ENCODE results near the gene RNH1.

- no peak for TF ChIP-seq CTCF (IDR thresholded peaks at IDR 0.05; ENCODE audit: control extremely low read depth in 1 of 3, insufficient read depth in 1 of 3, low read depth in 1 of 3, low read length in 3 of 3)
- TF ChIP-seq RNF2 (IDR thresholded peaks at IDR 0.05; ENCODE audit: borderline replicate concordance, low read depth, low read length, missing control alignments, poor library complexity, severe bottlenecking), result no peak
- TF ChIP-seq USF2 (IDR thresholded peaks at IDR 0.05; ENCODE audit: low read length), result no peak
Observed at GRCh38 chr11:502288-503178, 4.5 kb downstream of the RNH1 start.

Data from H1 (cell line).